MM.1S (cell line): ENCODE measurements around the gene KIAA1586.

Source experiments
- CTCF ChIP-seq: fragments of 300-600 bp; sonication (generic); IDR thresholded peaks from 2 replicates; pipeline ENCODE4 v1.5.1; 2016; ENCODE audit warnings: antibody characterized with exemption, low read length, mixed read lengths
- EZH2 ChIP-seq: fragments of 300-600 bp; sonication (generic); optimal IDR thresholded peaks from 2 replicates; pipeline ENCODE3; 2017; ENCODE audit warnings: low read depth, mild to moderate bottlenecking, antibody characterized with exemption, low read length, mixed read lengths
- EZH2phosphoT487 ChIP-seq: fragments of 300-600 bp; sonication (generic); IDR thresholded peaks from 2 replicates; pipeline ENCODE4 v1.6.1; 2018; ENCODE audit warnings: antibody characterized with exemption, low read length

GRCh38 chr6:57026001-57026400 lies 20.5 kb upstream of the KIAA1586 start:
- TF ChIP-seq EZH2phosphoT487 (no peak), CTCF (no peak), EZH2 (no peak)
